A673 (cell line): ENCODE measurements around the gene LDB3. TPM values are rescaled to one million over a fixed set of nuclear protein-coding genes. Genes with fewer than 3 reads are reported as not detected.

Source experiments
- BruUV-seq: library from RNA; stranded (reverse); fragments of 400-500 nt; replicated peaks from 2 replicates; lab custom pipeline; 2021; lab: Mats Ljungman, UMichigan
- CTCF ChIA-PET: fragments of 300-600 bp; sonication (Branson Sonifier 250); formaldehyde crosslinking; loops from one replicate; lab custom pipeline; 2022; ENCODE audit warnings: antibody characterized with exemption; lab: Charles Lee
- POLR2A ChIA-PET: fragments of 300-600 bp; sonication (Branson Sonifier 250); formaldehyde crosslinking; loops from one replicate; lab custom pipeline; 2022; ENCODE audit warnings: antibody characterized with exemption; ENCODE audit not compliant: low non-redundant PET; lab: Charles Lee
- DNase-seq: peaks from one replicate; pipeline ENCODE4 v3.0.0-alpha.2; 2015; ENCODE audit warnings: low spot score
- H3K27ac ChIP-seq: fragments of 200-600 bp; sonication (generic); 2 replicates; pipeline ENCODE4 v1.5.1; 2016; ENCODE audit warnings: mixed run types, low read depth, mild to moderate bottlenecking, mixed read lengths, antibody characterized with exemption, low read length; ENCODE audit not compliant: poor library complexity, severe bottlenecking
- H3K27me3 ChIP-seq: fragments of 200-600 bp; sonication (generic); replicated peaks from 2 replicates; pipeline ENCODE4 v1.6.1; 2017; ENCODE audit warnings: mixed run types, low read depth, mild to moderate bottlenecking, mixed read lengths, antibody characterized with exemption, low read length; ENCODE audit not compliant: insufficient read depth, poor library complexity
- H3K36me3 ChIP-seq: fragments of 200-600 bp; sonication (generic); 2 replicates; pipeline ENCODE4 v1.6.1; 2016; ENCODE audit warnings: mixed run types, mild to moderate bottlenecking, mixed read lengths, antibody characterized with exemption, low read length; ENCODE audit not compliant: insufficient read depth, poor library complexity, severe bottlenecking
- H3K4me1 ChIP-seq: fragments of 200-600 bp; sonication (generic); 2 replicates; pipeline ENCODE4 v1.6.1; 2017; ENCODE audit warnings: mixed run types, mild to moderate bottlenecking, mixed read lengths, antibody characterized with exemption, low read length; ENCODE audit not compliant: insufficient read depth, poor library complexity, severe bottlenecking
- H3K4me3 ChIP-seq: fragments of 200-600 bp; sonication (generic); 2 replicates; pipeline ENCODE4 v1.5.1; 2016; ENCODE audit warnings: low read depth, mixed run types, mild to moderate bottlenecking, mixed read lengths, low read length; ENCODE audit not compliant: poor library complexity, severe bottlenecking
- H3K9me3 ChIP-seq: fragments of 200-600 bp; sonication (generic); 2 replicates; pipeline ENCODE4 v1.6.1; 2016; ENCODE audit warnings: mixed run types, low read depth, mild to moderate bottlenecking, mixed read lengths, antibody characterized with exemption, low read length; ENCODE audit not compliant: poor library complexity, severe bottlenecking
- CTCF ChIP-seq: fragments of 300-800, 200-600 bp; sonication (generic); conservative IDR thresholded peaks from 2 replicates; pipeline ENCODE4 v1.5.1; 2017; ENCODE audit warnings: low read depth, mild to moderate bottlenecking, antibody characterized with exemption, low read length, moderate library complexity, mixed read lengths
- EZH2 ChIP-seq: fragments of 200-600 bp; sonication (generic); IDR thresholded peaks from 2 replicates; pipeline ENCODE4 v1.6.1; 2017; ENCODE audit warnings: borderline replicate concordance, low read depth, mild to moderate bottlenecking, mixed read lengths, antibody characterized with exemption, low read length; ENCODE audit not compliant: poor library complexity, severe bottlenecking
- intact Hi-C: fragments of 100-400 bp; cut with micrococcal nuclease; formaldehyde crosslinking; loops from one replicate; pipeline ENCODE4 v1.10.0; 2022; ENCODE audit not compliant: unreplicated experiment
- total RNA-seq: library from RNA; stranded (reverse); gene quantifications from 2 replicates; pipeline ENCODE4 v1.2.3, GENCODE V29; 2021

The LDB3 gene
- total RNA-seq, 1 experiment from 2014 or later, result 0.34 TPM

GRCh38 chr10:86744067-86744725 lies 75.9 kb downstream of the LDB3 start:
- no TSS peak for BruUV-seq
- POLR2A ChIA-PET, result no interaction called here

DNA sequence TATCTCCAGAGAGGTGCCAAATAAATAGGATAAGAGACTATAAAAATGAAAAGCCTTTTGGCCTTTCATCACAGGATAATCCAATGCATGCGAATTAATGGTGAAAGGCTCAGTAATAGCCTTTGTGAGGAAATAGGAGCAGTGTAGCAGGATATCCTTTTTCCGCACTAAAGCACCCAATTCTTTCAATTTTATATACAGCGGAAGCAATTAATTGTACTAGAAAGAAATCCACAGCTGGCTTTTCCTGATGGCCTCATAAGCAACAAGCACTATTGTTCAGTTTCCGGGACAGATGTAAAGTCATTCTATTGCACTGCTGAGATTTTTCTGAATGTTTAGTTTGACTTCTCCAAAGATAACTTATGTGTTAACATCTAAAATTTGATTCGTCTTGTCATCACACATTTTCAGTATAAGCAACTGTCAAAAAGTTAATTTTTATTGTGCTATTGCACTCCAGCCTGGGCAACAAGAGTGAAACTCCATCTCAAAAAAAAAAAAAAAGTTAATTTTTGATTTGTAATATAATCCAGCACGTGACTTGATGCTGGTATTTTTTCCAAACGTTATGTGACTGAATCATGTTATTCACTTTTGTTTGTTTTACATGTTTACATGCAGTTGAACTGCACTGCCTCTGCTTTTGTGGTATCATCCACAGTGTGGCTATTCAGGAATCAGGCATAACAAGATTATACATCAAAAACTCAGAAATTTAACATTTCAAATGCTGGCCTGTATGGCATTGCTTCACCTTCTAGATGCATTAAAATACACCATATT lies 79.7 kb downstream of the LDB3 start:
- intact Hi-C loops, result loop anchor here (1.0 to 2.0 kb wide), 2 partner anchors 37 to 51 kb away; no protein-coding TSS in a partner anchor
- BruUV-seq, result TSS peak; percentile 97
- POLR2A ChIA-PET, result interaction anchor here (0.7 kb wide), 1 partner anchor 29 kb away, joined by 9 read pairs; no protein-coding TSS in a partner anchor
- TF ChIP-seq CTCF (no peak), EZH2 (no peak)
- Histone ChIP-seq H3K9me3 (no peaks in the 10 kb centered on the region), H3K27me3 (no peaks in the 10 kb centered on the region), H3K36me3 (no peaks in the 10 kb centered on the region), H3K4me1 (peaks cover 58% of the 10 kb centered on the region), H3K27ac (peak overlapping the region; percentile 90), H3K4me3 (peak overlapping the region; percentile 7)
- CTCF ChIA-PET, result interaction anchor here (0.7 to 1.2 kb wide), 2 partner anchors 9 to 259 kb away, joined by 3 to 4 read pairs; partner anchors contain the start of gene BMPR1A
- DNase-seq, result peak; percentile 99

More at GRCh38 chr10:86744067-86744725, 75.9 kb downstream of the LDB3 start:
- Histone ChIP-seq H3K27me3 (no peaks in the 10 kb centered on the region), H3K4me3 (no peak overlapping the region), H3K9me3 (no peaks in the 10 kb centered on the region), H3K4me1 (peaks cover 38% of the 10 kb centered on the region), H3K27ac (no peak overlapping the region), H3K36me3 (no peaks in the 10 kb centered on the region)
- CTCF ChIA-PET, result no interaction called here
- intact Hi-C loops, result no loop called here
- TF ChIP-seq CTCF (no peak), EZH2 (no peak)
- DNase-seq, result no peak

GRCh38 chr10:86749854-86750253 lies 81.5 kb downstream of the LDB3 start:
- DNase-seq, result no peak
- no TSS peak for BruUV-seq
- TF ChIP-seq CTCF (no peak), EZH2 (no peak)
- H3K27ac ChIP-seq, result no peak overlapping the region
- CTCF ChIA-PET, result no interaction called here
- intact Hi-C loops, result no loop called here
- no peaks in the 10 kb centered on the region for H3K9me3 ChIP-seq
- no peaks in the 10 kb centered on the region for H3K27me3 ChIP-seq
- peaks cover 63% of the 10 kb centered on the region for H3K4me1 ChIP-seq
- H3K4me3 ChIP-seq, result no peak overlapping the region
- POLR2A ChIA-PET, result no interaction called here
- H3K36me3 ChIP-seq, result no peaks in the 10 kb centered on the region
